Neural progenitor cell (in vitro differentiated cells): ENCODE data around the gene NUP214. TPM values are rescaled to one million over a fixed set of nuclear protein-coding genes. Genes with fewer than 3 reads are reported as not detected.

Experiments used
- DNase-seq: peaks from one replicate; pipeline ENCODE4 v3.0.0-alpha.2; 2016; ENCODE audit warnings: low spot score
- H2AFZ ChIP-seq: fragments of 200-600 bp; sonication (generic); replicated peaks from 2 replicates; pipeline ENCODE4 v1.6.1; 2016; ENCODE audit warnings: antibody characterized with exemption
- H3F3A ChIP-seq: fragments of 200-600 bp; sonication (generic); 2 replicates; pipeline ENCODE4 v1.6.1; 2016; ENCODE audit warnings: antibody characterized with exemption, low read depth
- H3K27ac ChIP-seq: fragments of 200-600 bp; sonication (generic); 2 replicates; pipeline ENCODE4 v1.5.1; 2016; ENCODE audit warnings: mild to moderate bottlenecking
- H3K27me3 ChIP-seq: fragments of 200-600 bp; sonication (generic); 2 replicates; pipeline ENCODE4 v1.6.1; 2016; ENCODE audit warnings: mild to moderate bottlenecking, moderate library complexity
- H3K36me3 ChIP-seq: fragments of 200-600 bp; sonication (generic); 2 replicates; pipeline ENCODE4 v1.5.1; 2016
- H3K4me1 ChIP-seq: fragments of 200-600 bp; sonication (generic); 2 replicates; pipeline ENCODE4 v1.6.1; 2016; ENCODE audit warnings: mixed run types
- H3K4me2 ChIP-seq: fragments of 200-600 bp; sonication (generic); 2 replicates; pipeline ENCODE4 v1.6.1; 2016
- H3K4me3 ChIP-seq: fragments of 200-600 bp; sonication (generic); 2 replicates; pipeline ENCODE4 v1.5.1; 2016
- H3K79me2 ChIP-seq: fragments of 200-600 bp; sonication (generic); 2 replicates; pipeline ENCODE4 v1.6.1; 2016; ENCODE audit warnings: low read depth
- H3K9ac ChIP-seq: fragments of 200-600 bp; sonication (generic); 2 replicates; pipeline ENCODE4 v1.6.1; 2016
- H3K9me3 ChIP-seq: fragments of 200-600 bp; sonication (generic); 2 replicates; pipeline ENCODE4 v1.5.1; 2016; ENCODE audit warnings: low read depth
- H4K20me1 ChIP-seq: fragments of 200-600 bp; sonication (generic); 2 replicates; pipeline ENCODE4 v1.6.1; 2016; ENCODE audit warnings: low read depth
- H3K27ac Mint-ChIP-seq: 3 replicates; pipeline ENCODE4 v1.8.0; 2021; ENCODE audit warnings: mixed read lengths
- H3K27me3 Mint-ChIP-seq: 2 replicates; pipeline ENCODE4 v1.8.0; 2022; ENCODE audit warnings: low read depth, mild to moderate bottlenecking, inconsistent platforms, moderate library complexity, mixed read lengths; ENCODE audit not compliant: insufficient read depth
- H3K36me3 Mint-ChIP-seq: 3 replicates; pipeline ENCODE4 v1.8.0; 2021; ENCODE audit warnings: mixed read lengths
- H3K4me1 Mint-ChIP-seq: 3 replicates; pipeline ENCODE4 v1.8.0; 2021; ENCODE audit warnings: mixed read lengths
- H3K4me3 Mint-ChIP-seq: 3 replicates; pipeline ENCODE4 v1.8.0; 2021; ENCODE audit warnings: mild to moderate bottlenecking, moderate library complexity, mixed read lengths
- H3K9me3 Mint-ChIP-seq: 3 replicates; pipeline ENCODE4 v1.8.0; 2020; ENCODE audit warnings: mixed read lengths
- EZH2 ChIP-seq: fragments of 200-600 bp; sonication (generic); IDR thresholded peaks from 2 replicates; pipeline ENCODE4 v1.6.1; 2017; ENCODE audit warnings: antibody characterized with exemption, mild to moderate bottlenecking, moderate library complexity
- EZH2phosphoT487 ChIP-seq: fragments of 200-600 bp; sonication (generic); IDR thresholded peaks from 2 replicates; pipeline ENCODE4 v1.6.1; 2017; ENCODE audit warnings: antibody characterized with exemption
- total RNA-seq: library from RNA; depleted of rRNA; stranded (reverse); fragments of >200 nt; gene quantifications from 2 replicates; pipeline ENCODE4 v1.2.3, GENCODE V29; 2015; ENCODE audit warnings: low replicate concordance
- TF ChIP-seq, protein P1 (sequence below): fragments of 200-600 bp; sonication (generic); IDR thresholded peaks from 2 replicates; pipeline ENCODE4 v1.5.1; 2017; ENCODE audit warnings: antibody characterized with exemption, mild to moderate bottlenecking

The NUP214 gene
- total RNA-seq, 1 donor from 2014 or later, result 37.6 TPM

DNA sequence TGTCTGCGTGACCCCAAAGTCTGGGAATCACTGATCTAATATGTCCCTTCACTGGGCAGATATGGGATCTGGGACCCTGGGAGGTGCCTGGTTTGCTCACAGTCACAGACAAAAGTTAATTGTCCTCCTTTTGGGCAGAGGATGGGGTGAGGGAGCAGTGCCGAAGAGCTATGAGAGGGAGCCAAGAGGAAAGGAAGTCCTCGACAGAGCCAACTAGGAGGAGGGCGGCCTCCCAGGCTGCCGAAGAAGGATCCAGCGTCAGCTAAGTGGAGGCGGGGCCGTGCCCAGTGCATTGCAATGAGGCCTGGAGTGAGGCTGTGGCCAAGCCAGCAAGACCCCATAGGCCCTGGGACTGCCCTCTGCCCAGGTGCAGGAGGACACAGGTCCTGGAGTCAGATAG, 17.6 kb upstream of the NUP214 start:
- H3K4me1 Mint-ChIP-seq, result peaks cover 23% of the 10 kb centered on the region
- Histone ChIP-seq H3K9ac (no peak overlapping the region), H3F3A (peaks cover 32% of the 10 kb centered on the region), H4K20me1 (no peaks in the 10 kb centered on the region), H3K4me3 (no peak overlapping the region), H3K36me3 (no peaks in the 10 kb centered on the region), H3K79me2 (no peaks in the 10 kb centered on the region), H3K27ac (no peak overlapping the region), H3K4me1 (peaks cover 18% of the 10 kb centered on the region), H3K9me3 (no peaks in the 10 kb centered on the region), H3K27me3 (no peaks in the 10 kb centered on the region), H2AFZ (no peak overlapping the region), H3K4me2 (no peak overlapping the region)
- TF ChIP-seq, protein P1, sequence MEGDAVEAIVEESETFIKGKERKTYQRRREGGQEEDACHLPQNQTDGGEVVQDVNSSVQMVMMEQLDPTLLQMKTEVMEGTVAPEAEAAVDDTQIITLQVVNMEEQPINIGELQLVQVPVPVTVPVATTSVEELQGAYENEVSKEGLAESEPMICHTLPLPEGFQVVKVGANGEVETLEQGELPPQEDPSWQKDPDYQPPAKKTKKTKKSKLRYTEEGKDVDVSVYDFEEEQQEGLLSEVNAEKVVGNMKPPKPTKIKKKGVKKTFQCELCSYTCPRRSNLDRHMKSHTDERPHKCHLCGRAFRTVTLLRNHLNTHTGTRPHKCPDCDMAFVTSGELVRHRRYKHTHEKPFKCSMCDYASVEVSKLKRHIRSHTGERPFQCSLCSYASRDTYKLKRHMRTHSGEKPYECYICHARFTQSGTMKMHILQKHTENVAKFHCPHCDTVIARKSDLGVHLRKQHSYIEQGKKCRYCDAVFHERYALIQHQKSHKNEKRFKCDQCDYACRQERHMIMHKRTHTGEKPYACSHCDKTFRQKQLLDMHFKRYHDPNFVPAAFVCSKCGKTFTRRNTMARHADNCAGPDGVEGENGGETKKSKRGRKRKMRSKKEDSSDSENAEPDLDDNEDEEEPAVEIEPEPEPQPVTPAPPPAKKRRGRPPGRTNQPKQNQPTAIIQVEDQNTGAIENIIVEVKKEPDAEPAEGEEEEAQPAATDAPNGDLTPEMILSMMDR, result no peak
- TF ChIP-seq EZH2 (no peak), EZH2phosphoT487 (no peak)
- no peak overlapping the region for H3K4me3 Mint-ChIP-seq
- DNase-seq, result no peak
- H3K27me3 Mint-ChIP-seq, result peaks cover 5% of the 10 kb centered on the region
- no peak overlapping the region for H3K27ac Mint-ChIP-seq
- H3K9me3 Mint-ChIP-seq, result no peaks in the 10 kb centered on the region
- peaks cover 10% of the 10 kb centered on the region for H3K36me3 Mint-ChIP-seq

DNA sequence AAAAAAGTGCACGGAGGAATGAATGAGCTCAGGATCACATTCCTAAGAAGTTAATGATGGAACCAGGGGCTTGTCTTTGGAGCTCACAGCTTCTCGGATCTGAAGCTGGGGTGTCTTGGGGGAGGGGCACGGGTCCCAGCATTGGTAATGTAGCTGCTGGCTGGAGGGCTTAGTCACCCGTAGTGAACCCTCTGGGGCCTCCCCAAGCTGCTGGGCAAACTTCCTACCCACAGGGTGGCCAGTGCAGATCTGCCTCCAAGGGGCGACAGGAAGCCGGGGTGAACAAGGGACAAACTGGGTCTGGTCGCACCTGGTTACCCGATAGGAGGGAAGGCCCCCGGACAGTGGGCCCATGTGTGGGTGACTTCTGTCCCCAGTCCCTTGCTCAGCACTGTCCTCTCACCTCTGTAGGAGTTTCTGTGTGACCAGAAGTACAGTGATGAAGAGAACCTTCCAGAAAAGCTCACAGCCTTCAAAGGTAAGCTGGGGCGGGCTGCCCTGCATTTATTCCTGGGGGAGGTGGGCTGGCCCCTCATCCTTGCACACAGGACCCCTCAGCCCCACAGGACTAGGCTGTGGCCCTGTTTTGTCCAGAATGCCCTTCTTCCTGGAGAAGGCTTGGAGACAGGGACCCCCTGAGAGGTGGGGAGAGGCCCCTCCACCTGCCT, 14.1 kb upstream of the NUP214 start:
- H3F3A ChIP-seq, result peaks cover 32% of the 10 kb centered on the region
- H3K4me1 ChIP-seq, result peaks cover 18% of the 10 kb centered on the region
- Mint-ChIP-seq H3K27ac (no peak overlapping the region), H3K27me3 (peaks cover 7% of the 10 kb centered on the region), H3K36me3 (peaks cover 8% of the 10 kb centered on the region), H3K9me3 (no peaks in the 10 kb centered on the region), H3K4me1 (peaks cover 27% of the 10 kb centered on the region), H3K4me3 (peak overlapping the region; percentile 57)
- DNase-seq, result peak; percentile 51
- H3K4me3 ChIP-seq, result peak overlapping the region; percentile 27
- H3K27me3 ChIP-seq, result no peaks in the 10 kb centered on the region
- no peak for TF ChIP-seq EZH2
- TF ChIP-seq EZH2phosphoT487, result no peak
- TF ChIP-seq, protein P1, result no peak
- H3K9me3 ChIP-seq, result no peaks in the 10 kb centered on the region
- H2AFZ ChIP-seq, result no peak overlapping the region
- H3K36me3 ChIP-seq, result no peaks in the 10 kb centered on the region
- peak overlapping the region; percentile 84 for H3K27ac ChIP-seq
- H3K9ac ChIP-seq, result no peak overlapping the region
- H3K79me2 ChIP-seq, result no peaks in the 10 kb centered on the region
- H3K4me2 ChIP-seq, result peak overlapping the region; percentile 65
- H4K20me1 ChIP-seq, result no peaks in the 10 kb centered on the region

DNA sequence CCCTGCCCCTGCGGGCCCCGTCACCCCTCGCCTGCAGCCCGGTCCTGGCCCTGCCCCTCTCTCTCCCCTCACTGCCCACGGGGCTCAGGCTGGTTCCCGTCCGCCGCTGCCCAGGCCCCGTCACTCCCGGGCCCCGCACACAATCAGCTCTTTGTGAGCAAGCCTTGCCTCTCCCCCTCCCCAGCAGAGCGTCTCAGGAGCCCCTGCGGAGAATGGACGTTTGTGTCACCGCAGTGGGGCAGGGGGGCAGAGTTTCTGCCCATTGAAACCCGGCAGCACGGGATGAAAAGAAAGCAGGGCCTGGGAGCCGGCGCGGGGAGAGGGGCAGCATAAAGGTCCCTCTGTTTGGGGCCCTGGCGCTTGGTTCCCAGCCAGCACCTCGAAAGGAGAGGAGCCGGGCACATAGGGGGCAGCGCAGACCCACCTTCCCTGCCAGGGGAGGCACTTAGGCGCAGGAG, 13.5 kb upstream of the NUP214 start:
- Histone ChIP-seq H3K27ac (peak overlapping the region; percentile 84), H3K4me2 (peak overlapping the region; percentile 65), H3K4me1 (peaks cover 18% of the 10 kb centered on the region), H2AFZ (no peak overlapping the region), H3K27me3 (no peaks in the 10 kb centered on the region), H3K79me2 (no peaks in the 10 kb centered on the region), H3F3A (peaks cover 32% of the 10 kb centered on the region), H4K20me1 (no peaks in the 10 kb centered on the region), H3K36me3 (no peaks in the 10 kb centered on the region), H3K9me3 (no peaks in the 10 kb centered on the region), H3K9ac (no peak overlapping the region), H3K4me3 (peak overlapping the region; percentile 27)
- TF ChIP-seq, protein P1, result peak; percentile 33
- no peak for TF ChIP-seq EZH2
- no peak overlapping the region for H3K27ac Mint-ChIP-seq
- H3K36me3 Mint-ChIP-seq, result peaks cover 8% of the 10 kb centered on the region
- H3K27me3 Mint-ChIP-seq, result peaks cover 7% of the 10 kb centered on the region
- H3K4me1 Mint-ChIP-seq, result peaks cover 27% of the 10 kb centered on the region
- H3K9me3 Mint-ChIP-seq, result no peaks in the 10 kb centered on the region
- DNase-seq, result peak; percentile 93
- H3K4me3 Mint-ChIP-seq, result no peak overlapping the region
